Erythroblast (primary cell): ENCODE measurements around the gene PDF.

Source experiments
- GATA1 ChIP-seq: IDR thresholded peaks from 2 replicates; pipeline ENCODE4 v1.6.1; 2011; ENCODE audit warnings: low read depth, mild to moderate bottlenecking, control low read depth, low read length, moderate library complexity
- POLR2A ChIP-seq: IDR thresholded peaks from 2 replicates; pipeline ENCODE4 v1.6.1; 2011; ENCODE audit warnings: mild to moderate bottlenecking, low read length

DNA sequence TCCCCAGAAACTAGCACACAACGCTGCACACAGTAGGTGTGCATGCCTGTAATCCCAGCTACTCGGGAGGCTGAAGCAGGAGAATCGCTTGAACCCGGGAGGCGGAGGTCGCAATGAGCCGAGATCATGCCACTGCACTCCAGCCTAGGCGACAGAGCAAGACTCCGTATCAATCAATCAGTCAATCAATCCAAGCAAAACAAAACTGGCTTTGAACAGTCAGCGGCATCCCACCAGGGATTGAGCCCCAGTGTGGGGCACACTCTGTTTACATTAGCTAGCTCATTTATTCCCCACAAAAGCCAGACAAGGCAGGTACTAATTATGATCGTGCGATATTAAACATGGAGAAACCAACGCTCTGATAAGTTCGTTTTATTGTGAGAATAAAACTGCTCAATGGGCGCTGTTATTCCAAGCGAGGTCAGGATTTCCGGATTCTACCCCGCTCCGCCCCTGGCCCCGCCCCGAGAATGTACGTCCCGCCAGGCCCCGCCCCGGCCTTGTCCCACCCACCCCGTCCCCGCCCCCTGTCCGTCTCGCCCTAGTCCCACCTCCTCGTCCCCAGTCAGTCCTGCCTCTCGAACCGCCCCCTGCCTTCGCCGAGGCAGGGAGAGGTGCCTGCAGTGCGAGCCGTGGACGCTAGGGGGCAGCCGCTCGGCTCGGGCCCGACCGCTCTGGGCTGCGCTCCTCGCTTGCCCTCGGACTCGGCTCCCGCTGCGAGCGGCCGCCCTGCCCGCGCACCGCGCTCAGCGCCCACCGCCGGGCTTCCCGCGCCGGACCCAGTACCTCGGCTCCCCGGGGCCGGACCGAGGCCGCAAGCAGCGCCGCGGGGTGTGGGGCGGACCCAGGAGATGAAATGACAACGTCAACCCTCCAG lies 19.5 kb downstream of the PDF start, which contains the start of gene VPS4A:
- TF ChIP-seq POLR2A (peak; percentile 77), GATA1 (no peak)
